Astrocyte of the cerebellum (primary cell): ENCODE measurements around the gene SLC35F6.
"Not testable (repeated sequence)": the region's sequence is repeated elsewhere in the genome, so short reads cannot be mapped to it uniquely, and the experiment has no call there.

Experiments
- DNase-seq: peaks from one replicate; pipeline ENCODE4 v3.0.0-alpha.2; 2011; ENCODE audit warnings: low read depth
- H3K4me3 ChIP-seq: 2 replicates; pipeline ENCODE4 v1.5.1; 2011; ENCODE audit warnings: mild to moderate bottlenecking, low read depth, low read length, moderate library complexity
- CTCF ChIP-seq: IDR thresholded peaks from 2 replicates; pipeline ENCODE4 v1.5.1; 2012; ENCODE audit warnings: low read length, low read depth, moderate library complexity, mild to moderate bottlenecking; ENCODE audit errors: missing control alignments
- in situ Hi-C: cut with HindIII; loops from 2 replicates; pipeline ENCODE4 v1.10.0; 2017; ENCODE audit warnings: low sequenced_read_pairs

SLC35F6 gene

GRCh38 chr2:26754539-26754938, 9.5 kb upstream of the SLC35F6 start:
- in situ Hi-C loops, result no loop called here
- no peak for TF ChIP-seq CTCF
- no peak overlapping the region for H3K4me3 ChIP-seq
- no peak for DNase-seq

- TF ChIP-seq CTCF, result no peak
- in situ Hi-C loops, result no loop called here
- no peak overlapping the region for H3K4me3 ChIP-seq
- no peak for DNase-seq
These were observed 9.0 kb upstream of the SLC35F6 start for GRCh38 chr2:26754972-26755670.

GRCh38 chr2:26756337-26756736, 7.7 kb upstream of the SLC35F6 start:
- in situ Hi-C loops, result no loop called here
- DNase-seq, result no peak
- H3K4me3 ChIP-seq, result no peak overlapping the region
- no peak for TF ChIP-seq CTCF

- DNase-seq, result peak; percentile 99
- no peak for TF ChIP-seq CTCF
- H3K4me3 ChIP-seq, result no peak overlapping the region
- in situ Hi-C loops, result no loop called here
These were observed 6.0 kb upstream of the SLC35F6 start for GRCh38 chr2:26757873-26758789.

GRCh38 chr2:26758790-26759321, 5.2 kb upstream of the SLC35F6 start:
- in situ Hi-C loops, result no loop called here
- no peak overlapping the region for H3K4me3 ChIP-seq
- no peak for DNase-seq
- no peak for TF ChIP-seq CTCF

GRCh38 chr2:26759845-26760244, 4.2 kb upstream of the SLC35F6 start:
- no peak for TF ChIP-seq CTCF
- no peak overlapping the region for H3K4me3 ChIP-seq
- in situ Hi-C loops, result no loop called here
- DNase-seq, result no peak

- in situ Hi-C loops, DNase-seq: not testable (repeated sequence)
These were observed 3.1 kb upstream of the SLC35F6 start for GRCh38 chr2:26760991-26761390.

More at GRCh38 chr2:26760991-26761390, 3.1 kb upstream of the SLC35F6 start:
- not testable (repeated sequence) for H3K4me3 ChIP-seq
